AG04450 (cell line): ENCODE data around the gene PIK3AP1. TPM values are rescaled to one million over a fixed set of nuclear protein-coding genes. Genes with fewer than 3 reads are reported as not detected.
A peak's percentile ranks its signal among the peaks of the same experiment; 100 is the strongest.

Experiments used
- CTCF ChIA-PET: fragments of 300-600, 350-600 bp; formaldehyde crosslinking; extraction: SDS; loops from one replicate; lab custom pipeline; 2022; ENCODE audit warnings: antibody characterized with exemption, inconsistent platforms; lab: Charles Lee
- POLR2A ChIA-PET: fragments of 350-600 bp; formaldehyde crosslinking; extraction: SDS; loops from one replicate; lab custom pipeline; 2021; ENCODE audit warnings: antibody characterized with exemption, inconsistent platforms; lab: Yijun Ruan, JAX
- DNase-seq: peaks from one replicate; pipeline ENCODE4 v3.0.0-alpha.2; 2011; ENCODE audit warnings: low read depth, low spot score
- H3K27ac ChIP-seq: one replicate; pipeline ENCODE4 v1.5.1; 2012; ENCODE audit warnings: low read depth, low read length, control low read depth
- H3K27me3 ChIP-seq: one replicate; pipeline ENCODE4 v1.6.0; 2012; ENCODE audit warnings: low read length; ENCODE audit not compliant: control insufficient read depth, insufficient read depth
- H3K4me3 ChIP-seq: 2 replicates; pipeline ENCODE4 v1.5.1; 2011; ENCODE audit warnings: mild to moderate bottlenecking, low read depth, low read length, control low read depth
- H3K9me3 ChIP-seq: 2 replicates; pipeline ENCODE4 v1.5.1; 2012; ENCODE audit warnings: low read length; ENCODE audit not compliant: control insufficient read depth, insufficient read depth
- CTCF ChIP-seq: IDR thresholded peaks from 2 replicates; pipeline ENCODE4 v1.5.1; 2011; ENCODE audit warnings: low read depth, low read length, control low read depth, inconsistent platforms
- polyA plus RNA-seq: library from polyadenylated mRNA; depleted of rRNA; stranded (reverse); fragments of >200 nt; gene quantifications from 2 replicates; pipeline ENCODE4 v1.2.3, GENCODE V29; 2011

PIK3AP1 gene
- polyA plus RNA-seq, 1 experiment, result 0.05 TPM

GRCh38 chr10:96619120-96619519, 101.2 kb downstream of the PIK3AP1 start:
- no peak overlapping the region for H3K27ac ChIP-seq
- H3K4me3 ChIP-seq, result no peak overlapping the region
- DNase-seq, result no peak
- TF ChIP-seq CTCF, result no peak
- H3K27me3 ChIP-seq, result peaks cover 2% of the 10 kb centered on the region
- POLR2A ChIA-PET, result no interaction called here
- CTCF ChIA-PET, result no interaction called here
- no peaks in the 10 kb centered on the region for H3K9me3 ChIP-seq

GRCh38 chr10:96618653-96619052, 101.7 kb downstream of the PIK3AP1 start:
- Histone ChIP-seq H3K4me3 (no peak overlapping the region), H3K27me3 (peaks cover 2% of the 10 kb centered on the region), H3K9me3 (no peaks in the 10 kb centered on the region), H3K27ac (no peak overlapping the region)
- no peak for DNase-seq
- TF ChIP-seq CTCF, result no peak
- ChIA-PET POLR2A (no interaction called here), CTCF (no interaction called here)

GRCh38 chr10:96616961-96617360, 103.4 kb downstream of the PIK3AP1 start:
- POLR2A ChIA-PET, result no interaction called here
- TF ChIP-seq CTCF, result no peak
- H3K9me3 ChIP-seq, result no peaks in the 10 kb centered on the region
- H3K4me3 ChIP-seq, result no peak overlapping the region
- CTCF ChIA-PET, result interaction anchor here (0.6 kb wide), 1 partner anchor 922 kb away, joined by 4 read pairs; no protein-coding TSS in a partner anchor
- no peak for DNase-seq
- H3K27ac ChIP-seq, result no peak overlapping the region
- peaks cover 5% of the 10 kb centered on the region for H3K27me3 ChIP-seq

GRCh38 chr10:96614515-96614914, 105.8 kb downstream of the PIK3AP1 start:
- TF ChIP-seq CTCF, result no peak
- H3K27me3 ChIP-seq, result peaks cover 5% of the 10 kb centered on the region
- ChIA-PET CTCF (interaction anchor here (1.0 kb wide), 1 partner anchor 162 kb away, joined by 4 read pairs; no protein-coding TSS in a partner anchor), POLR2A (no interaction called here)
- no peaks in the 10 kb centered on the region for H3K9me3 ChIP-seq
- H3K4me3 ChIP-seq, result no peak overlapping the region
- no peak overlapping the region for H3K27ac ChIP-seq
- peak; percentile 15 for DNase-seq

- no peak for DNase-seq
- CTCF ChIA-PET, result no interaction called here
- POLR2A ChIA-PET, result no interaction called here
- TF ChIP-seq CTCF, result no peak
- no peaks in the 10 kb centered on the region for H3K9me3 ChIP-seq
- H3K27ac ChIP-seq, result no peak overlapping the region
- H3K4me3 ChIP-seq, result no peak overlapping the region
- H3K27me3 ChIP-seq, result peaks cover 3% of the 10 kb centered on the region
Observed at GRCh38 chr10:96613576-96613975, 106.7 kb downstream of the PIK3AP1 start.
